GM13977 (cell line): ENCODE data around the gene CLRN3.

Experiments used
- DNase-seq: peaks from one replicate; pipeline ENCODE4 v3.0.0; 2012; ENCODE audit warnings: low spot score
- CTCF ChIP-seq: IDR thresholded peaks from 2 replicates; pipeline ENCODE4 v1.5.1; 2012; ENCODE audit warnings: mild to moderate bottlenecking, control low read depth; ENCODE audit not compliant: insufficient read depth; ENCODE audit errors: extremely low read depth, missing control alignments
- in situ Hi-C: fragments of 300-500 bp; cut with MboI; formaldehyde crosslinking; loops from one replicate; pipeline ENCODE4 v1.12.0; 2022; ENCODE audit warnings: low sequenced_read_pairs, low pct_unique_long_range_greater_than_20kb, mixed read lengths, inconsistent platforms; ENCODE audit not compliant: unreplicated experiment

The CLRN3 gene

GRCh38 chr10:127935071-127935561 lies 42.4 kb upstream of the CLRN3 start:
- TF ChIP-seq CTCF = no peak
- no peak for DNase-seq
- in situ Hi-C loops = no loop called here

GRCh38 chr10:127934383-127934782 lies 41.6 kb upstream of the CLRN3 start:
- in situ Hi-C loops = no loop called here
- no peak for TF ChIP-seq CTCF
- DNase-seq = no peak

GRCh38 chr10:127933271-127933670 lies 40.5 kb upstream of the CLRN3 start:
- in situ Hi-C loops = no loop called here
- DNase-seq = no peak
- TF ChIP-seq CTCF = no peak

GRCh38 chr10:127932521-127933270 lies 40.0 kb upstream of the CLRN3 start:
- no peak for DNase-seq
- in situ Hi-C loops = no loop called here
- TF ChIP-seq CTCF = no peak

- no peak for DNase-seq
- in situ Hi-C loops = no loop called here
- TF ChIP-seq CTCF = no peak
These were observed 35.5 kb upstream of the CLRN3 start for GRCh38 chr10:127928021-127928806.

- TF ChIP-seq CTCF = no peak
- DNase-seq = no peak
- in situ Hi-C loops = no loop called here
These were observed 33.7 kb upstream of the CLRN3 start for GRCh38 chr10:127926455-127926854.
